ENCODE results near the gene GRXCR2. TPM values are rescaled to one million over a fixed set of nuclear protein-coding genes. Genes with fewer than 3 reads are reported as not detected.
"Not testable (repeated sequence)": the region's sequence is repeated elsewhere in the genome, so short reads cannot be mapped to it uniquely, and the experiment has no call there.

GRXCR2 gene
- polyA plus RNA-seq, 4 donors, result not detected

GRCh38 chr5:145867806-145868205 lies 5.0 kb downstream of the GRXCR2 start:
- Histone ChIP-seq H3K9me3 (ENCODE audit: control insufficient read depth in 2 of 2, insufficient read depth in 1 of 2, low read depth in 1 of 2, low read length in 1 of 2) (no peaks in the 10 kb centered on the region), H3K36me3 (ENCODE audit: control insufficient read depth in 3 of 3, insufficient read depth in 2 of 3, low read depth in 1 of 3, low read length in 3 of 3) (no peaks in the 10 kb centered on the region), H3K27ac (ENCODE audit: low read depth in 1 of 3, low read length in 2 of 3) (no peak overlapping the region), H3K4me3 (ENCODE audit: low read depth in 1 of 3, low read length in 3 of 3) (no peak overlapping the region), H3K27me3 (ENCODE audit: control insufficient read depth in 3 of 3, insufficient read depth in 3 of 3, low read length in 3 of 3) (no peaks in the 10 kb centered on the region), H3K4me1 (ENCODE audit: control insufficient read depth in 3 of 3, insufficient read depth in 2 of 3, low read depth in 1 of 3, low read length in 2 of 3) (peaks cover 0 to 2% (median 0%) of the 10 kb centered on the region in 3 donors)
- FAIRE-seq (no peak), DNase-seq (no peak)
- 35 to 70% (median 58%) methylated on average over 1 of the region's 1 CpG for WGBS, 3 donors

DNA sequence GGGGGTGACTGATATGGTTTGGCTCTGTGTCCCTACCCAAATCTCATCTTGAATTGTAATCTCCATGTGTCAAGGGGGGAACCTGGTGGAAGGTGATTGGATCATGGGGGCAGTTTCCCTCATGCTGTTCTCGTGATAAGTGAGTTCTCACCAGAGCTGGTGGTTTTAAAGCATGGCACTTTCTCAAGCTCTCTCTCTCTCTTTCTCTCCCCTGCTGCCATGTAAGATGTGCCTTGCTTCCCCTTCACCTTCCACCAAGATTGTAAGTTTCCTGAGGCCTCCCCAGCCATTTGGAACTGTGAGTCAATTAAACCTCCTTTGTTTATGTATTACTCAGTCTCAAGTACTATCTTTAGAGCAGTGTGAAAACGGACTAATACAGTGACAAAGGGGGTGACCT lies 8.4 kb downstream of the GRXCR2 start:
- H3K4me3 ChIP-seq (ENCODE audit: low read depth in 1 of 3, low read length in 3 of 3); H3K9me3 ChIP-seq (ENCODE audit: control insufficient read depth in 2 of 2, insufficient read depth in 1 of 2, low read depth in 1 of 2, low read length in 1 of 2); H3K27me3 ChIP-seq (ENCODE audit: control insufficient read depth in 3 of 3, insufficient read depth in 3 of 3, low read length in 3 of 3); DNase-seq; FAIRE-seq; H3K36me3 ChIP-seq (ENCODE audit: control insufficient read depth in 3 of 3, insufficient read depth in 2 of 3, low read depth in 1 of 3, low read length in 3 of 3); H3K27ac ChIP-seq (ENCODE audit: low read depth in 1 of 3, low read length in 2 of 3): not testable (repeated sequence)
- WGBS, 3 donors, result 80 to 84% (median 80%) methylated on average over 2 of the region's 2 CpGs
- peaks cover 0 to 10% (median 2%) of the 10 kb centered on the region in 3 donors for H3K4me1 ChIP-seq (ENCODE audit: control insufficient read depth in 3 of 3, insufficient read depth in 2 of 3, low read depth in 1 of 3, low read length in 2 of 3)

- DNase-seq, result no peak
These were observed 9.8 kb downstream of the GRXCR2 start for GRCh38 chr5:145863003-145863402.

GRCh38 chr5:145859897-145860296 lies 12.9 kb downstream of the GRXCR2 start:
- H3K9me3 ChIP-seq (ENCODE audit: control insufficient read depth in 2 of 2, insufficient read depth in 1 of 2, low read depth in 1 of 2, low read length in 1 of 2), result no peaks in the 10 kb centered on the region
- DNase-seq, result no peak
- no peak overlapping the region for H3K4me3 ChIP-seq (ENCODE audit: low read depth in 1 of 3, low read length in 3 of 3)
- H3K27ac ChIP-seq (ENCODE audit: low read depth in 1 of 3, low read length in 2 of 3), result no peak overlapping the region
- no peaks in the 10 kb centered on the region for H3K27me3 ChIP-seq (ENCODE audit: control insufficient read depth in 3 of 3, insufficient read depth in 3 of 3, low read length in 3 of 3)
- no peak for FAIRE-seq
- H3K36me3 ChIP-seq (ENCODE audit: control insufficient read depth in 3 of 3, insufficient read depth in 2 of 3, low read depth in 1 of 3, low read length in 3 of 3), result no peaks in the 10 kb centered on the region
- H3K4me1 ChIP-seq (ENCODE audit: control insufficient read depth in 3 of 3, insufficient read depth in 2 of 3, low read depth in 1 of 3, low read length in 2 of 3), result peaks cover 3 to 28% (median 8%) of the 10 kb centered on the region in 3 donors
- WGBS, 3 donors, result 59 to 83% (median 83%) methylated on average over 3 of the region's 3 CpGs

More at GRCh38 chr5:145863003-145863402, 9.8 kb downstream of the GRXCR2 start:
- WGBS, 3 donors, result 63 to 78% (median 74%) methylated on average over 3 of the region's 3 CpGs
- FAIRE-seq, result no peak
- H3K36me3 ChIP-seq (ENCODE audit: control insufficient read depth in 3 of 3, insufficient read depth in 2 of 3, low read depth in 1 of 3, low read length in 3 of 3), result no peaks in the 10 kb centered on the region
- no peak overlapping the region for H3K4me3 ChIP-seq (ENCODE audit: low read depth in 1 of 3, low read length in 3 of 3)
- H3K27ac ChIP-seq (ENCODE audit: low read depth in 1 of 3, low read length in 2 of 3), result no peak overlapping the region
- H3K9me3 ChIP-seq (ENCODE audit: control insufficient read depth in 2 of 2, insufficient read depth in 1 of 2, low read depth in 1 of 2, low read length in 1 of 2), result no peaks in the 10 kb centered on the region
- no peaks in the 10 kb centered on the region for H3K27me3 ChIP-seq (ENCODE audit: control insufficient read depth in 3 of 3, insufficient read depth in 3 of 3, low read length in 3 of 3)
- peaks cover 0 to 10% (median 2%) of the 10 kb centered on the region in 3 donors for H3K4me1 ChIP-seq (ENCODE audit: control insufficient read depth in 3 of 3, insufficient read depth in 2 of 3, low read depth in 1 of 3, low read length in 2 of 3)

- Histone ChIP-seq H3K36me3 (ENCODE audit: control insufficient read depth in 3 of 3, insufficient read depth in 2 of 3, low read depth in 1 of 3, low read length in 3 of 3) (no peaks in the 10 kb centered on the region), H3K27ac (ENCODE audit: low read depth in 1 of 3, low read length in 2 of 3) (no peak overlapping the region), H3K9me3 (ENCODE audit: control insufficient read depth in 2 of 2, insufficient read depth in 1 of 2, low read depth in 1 of 2, low read length in 1 of 2) (no peaks in the 10 kb centered on the region), H3K27me3 (ENCODE audit: control insufficient read depth in 3 of 3, insufficient read depth in 3 of 3, low read length in 3 of 3) (no peaks in the 10 kb centered on the region), H3K4me1 (ENCODE audit: control insufficient read depth in 3 of 3, insufficient read depth in 2 of 3, low read depth in 1 of 3, low read length in 2 of 3) (peaks cover 3 to 30% (median 8%) of the 10 kb centered on the region in 3 donors), H3K4me3 (ENCODE audit: low read depth in 1 of 3, low read length in 3 of 3) (no peak overlapping the region)
- FAIRE-seq (no peak), DNase-seq (no peak)
- WGBS, 3 donors, result 60 to 83% (median 79%) methylated on average over 6 of the region's 6 CpGs
These were observed 13.4 kb downstream of the GRXCR2 start for GRCh38 chr5:145859453-145859852.

DNA sequence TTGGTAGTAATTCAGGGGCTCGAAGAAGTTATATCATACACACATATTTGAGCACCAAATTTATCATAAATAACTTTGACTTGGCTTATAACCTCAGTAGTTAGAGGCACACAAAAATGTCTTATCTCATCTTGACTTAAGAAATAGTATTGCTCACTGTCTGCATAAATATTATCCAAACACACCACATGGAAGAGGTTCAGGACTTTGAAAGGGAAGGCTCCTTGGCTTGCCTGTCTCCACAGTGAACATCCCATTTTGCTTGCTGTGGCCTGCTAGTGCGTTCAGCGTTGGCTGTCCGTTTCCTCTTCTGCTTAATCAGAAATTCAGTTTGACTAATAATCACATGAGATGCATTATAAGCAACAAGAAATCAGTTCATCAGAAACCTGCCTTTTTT lies 13.9 kb downstream of the GRXCR2 start:
- Histone ChIP-seq H3K36me3 (ENCODE audit: control insufficient read depth in 3 of 3, insufficient read depth in 2 of 3, low read depth in 1 of 3, low read length in 3 of 3) (no peaks in the 10 kb centered on the region), H3K4me3 (ENCODE audit: low read depth in 1 of 3, low read length in 3 of 3) (no peak overlapping the region), H3K9me3 (ENCODE audit: control insufficient read depth in 2 of 2, insufficient read depth in 1 of 2, low read depth in 1 of 2, low read length in 1 of 2) (no peaks in the 10 kb centered on the region), H3K27me3 (ENCODE audit: control insufficient read depth in 3 of 3, insufficient read depth in 3 of 3, low read length in 3 of 3) (no peaks in the 10 kb centered on the region), H3K27ac (ENCODE audit: low read depth in 1 of 3, low read length in 2 of 3) (no peak overlapping the region), H3K4me1 (ENCODE audit: control insufficient read depth in 3 of 3, insufficient read depth in 2 of 3, low read depth in 1 of 3, low read length in 2 of 3) (peaks cover 3 to 30% (median 8%) of the 10 kb centered on the region in 3 donors)
- no peak for DNase-seq
- FAIRE-seq, result no peak
- WGBS, 3 donors, result 74 to 88% (median 86%) methylated on average over 4 of the region's 4 CpGs

DNA sequence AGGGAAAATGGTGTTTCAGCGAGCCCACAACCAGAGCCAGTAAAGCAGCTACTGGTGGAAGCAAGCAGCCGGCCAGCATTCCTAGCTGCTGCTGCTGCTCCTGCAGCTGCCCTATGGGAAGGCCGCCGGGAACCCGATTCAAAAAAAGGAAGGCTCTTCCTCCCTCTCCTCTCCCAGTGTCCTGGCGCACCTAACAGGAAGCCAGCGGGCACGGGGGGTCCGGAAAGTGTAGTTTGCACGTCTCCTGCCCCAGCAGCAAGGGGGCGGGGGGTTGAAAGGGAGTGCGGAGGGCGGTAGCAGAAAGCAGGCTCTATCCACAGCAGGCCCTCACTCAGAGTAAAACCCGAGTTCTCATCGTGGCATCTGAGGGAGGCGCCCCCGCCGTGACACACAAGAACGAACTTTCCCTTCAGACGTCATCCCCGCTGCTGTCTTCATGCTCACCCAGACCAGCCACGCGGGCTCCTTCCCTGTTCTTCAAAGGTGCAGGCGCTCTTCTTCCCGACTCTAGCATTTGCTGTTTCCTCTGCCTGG lies 16.5 kb downstream of the GRXCR2 start:
- H3K9me3 ChIP-seq (ENCODE audit: control insufficient read depth in 2 of 2, insufficient read depth in 1 of 2, low read depth in 1 of 2, low read length in 1 of 2), result no peaks in the 10 kb centered on the region
- no peaks in the 10 kb centered on the region for H3K36me3 ChIP-seq (ENCODE audit: control insufficient read depth in 3 of 3, insufficient read depth in 2 of 3, low read depth in 1 of 3, low read length in 3 of 3)
- 35 to 64% (median 48%) methylated on average over 23 to 25 of the region's 25 CpGs for WGBS, 3 donors
- peaks cover 6 to 43% (median 8%) of the 10 kb centered on the region in 3 donors for H3K4me1 ChIP-seq (ENCODE audit: control insufficient read depth in 3 of 3, insufficient read depth in 2 of 3, low read depth in 1 of 3, low read length in 2 of 3)
- peak overlapping the region in 1 of 3 donors; percentile 14 for H3K4me3 ChIP-seq (ENCODE audit: low read depth in 1 of 3, low read length in 3 of 3)
- DNase-seq (peak in 1 of 2 donors; percentile 65), FAIRE-seq (no peak)
- no peaks in the 10 kb centered on the region for H3K27me3 ChIP-seq (ENCODE audit: control insufficient read depth in 3 of 3, insufficient read depth in 3 of 3, low read length in 3 of 3)
- peak overlapping the region; percentile 12 to 84 (median 39) for H3K27ac ChIP-seq (ENCODE audit: low read depth in 1 of 3, low read length in 2 of 3)

- FAIRE-seq (no peak), DNase-seq (peak in 1 of 2 donors; percentile 59)
- H3K36me3 ChIP-seq (ENCODE audit: control insufficient read depth in 3 of 3, insufficient read depth in 2 of 3, low read depth in 1 of 3, low read length in 3 of 3), result no peaks in the 10 kb centered on the region
- no peaks in the 10 kb centered on the region for H3K27me3 ChIP-seq (ENCODE audit: control insufficient read depth in 3 of 3, insufficient read depth in 3 of 3, low read length in 3 of 3)
- 13 to 47% (median 31%) methylated on average over 4 of the region's 4 CpGs for WGBS, 3 donors
- H3K4me1 ChIP-seq (ENCODE audit: control insufficient read depth in 3 of 3, insufficient read depth in 2 of 3, low read depth in 1 of 3, low read length in 2 of 3), result peaks cover 6 to 41% (median 8%) of the 10 kb centered on the region in 3 donors
- peak overlapping the region; percentile 12 to 84 (median 55) for H3K27ac ChIP-seq (ENCODE audit: low read depth in 1 of 3, low read length in 2 of 3)
- H3K4me3 ChIP-seq (ENCODE audit: low read depth in 1 of 3, low read length in 3 of 3), result no peak overlapping the region
- no peaks in the 10 kb centered on the region for H3K9me3 ChIP-seq (ENCODE audit: control insufficient read depth in 2 of 2, insufficient read depth in 1 of 2, low read depth in 1 of 2, low read length in 1 of 2)
These were observed 17.0 kb downstream of the GRXCR2 start for GRCh38 chr5:145855763-145856267.

Data from small intestine (tissue), 7 donors.